NCI-H2171 (cell line): ENCODE data around the gene CCNJ.

Experiments used
- DNase-seq: peaks from one replicate; lab custom pipeline; 2025; lab: John Stamatoyannopoulos, UW

CCNJ gene

DNA sequence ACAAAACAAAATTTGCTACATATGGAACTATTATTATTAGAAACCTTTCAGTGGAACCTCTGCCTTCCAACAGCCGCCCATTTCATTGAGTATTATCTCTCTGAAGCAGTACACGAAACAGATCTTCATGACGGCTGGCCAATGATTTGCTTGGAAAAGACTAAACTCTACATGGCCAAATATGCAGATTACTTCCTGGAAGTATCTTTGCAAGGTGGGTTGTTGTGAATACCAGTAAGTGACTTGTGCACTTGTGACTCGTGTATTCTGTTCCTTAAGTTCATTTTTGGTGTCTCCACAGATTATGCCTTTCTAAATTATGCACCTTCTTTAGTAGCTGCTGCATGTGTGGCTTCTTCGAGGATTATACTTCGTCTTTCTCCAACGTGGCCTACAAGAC, 13.4 kb downstream of the CCNJ start:
- DNase-seq, result no peak

DNA sequence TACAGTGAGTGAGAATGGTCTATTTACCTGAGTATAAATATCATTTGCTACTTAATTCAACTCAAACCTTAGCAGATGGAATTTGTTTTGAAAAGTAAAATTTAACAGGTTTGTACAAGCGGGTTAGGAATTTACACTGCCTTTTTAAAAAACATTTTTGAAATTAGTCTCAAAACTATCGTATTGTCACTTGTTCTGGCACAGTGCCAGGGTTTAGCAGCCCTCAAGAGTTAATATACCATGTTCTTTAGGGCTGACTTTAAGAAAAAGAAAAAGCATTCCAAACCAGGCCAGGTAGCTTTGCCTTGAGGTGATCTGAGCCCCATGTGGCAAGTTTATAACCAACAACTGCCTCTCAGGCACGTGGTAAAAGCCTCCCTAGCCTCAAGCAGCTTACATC, 17.8 kb downstream of the CCNJ start:
- no peak for DNase-seq

DNA sequence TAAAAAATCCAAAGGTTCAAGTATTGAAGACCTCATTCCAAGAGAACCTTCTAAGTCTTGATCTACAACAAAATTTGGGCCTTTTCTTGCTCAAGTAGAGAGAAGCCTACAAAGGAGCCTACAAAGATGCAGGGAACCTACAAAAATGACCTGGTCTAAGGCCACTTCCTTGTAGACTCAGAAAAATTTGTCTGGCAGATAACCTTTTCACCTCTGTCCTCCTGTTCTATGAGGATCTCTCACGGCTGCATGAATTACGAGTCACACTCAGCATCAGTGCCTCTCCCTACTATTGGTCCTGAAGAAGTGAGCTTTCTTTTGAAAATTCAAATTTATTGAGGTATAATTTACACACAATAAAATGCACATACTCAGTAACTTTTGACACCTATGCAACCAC, 29.3 kb downstream of the CCNJ start:
- DNase-seq, result no peak

DNA sequence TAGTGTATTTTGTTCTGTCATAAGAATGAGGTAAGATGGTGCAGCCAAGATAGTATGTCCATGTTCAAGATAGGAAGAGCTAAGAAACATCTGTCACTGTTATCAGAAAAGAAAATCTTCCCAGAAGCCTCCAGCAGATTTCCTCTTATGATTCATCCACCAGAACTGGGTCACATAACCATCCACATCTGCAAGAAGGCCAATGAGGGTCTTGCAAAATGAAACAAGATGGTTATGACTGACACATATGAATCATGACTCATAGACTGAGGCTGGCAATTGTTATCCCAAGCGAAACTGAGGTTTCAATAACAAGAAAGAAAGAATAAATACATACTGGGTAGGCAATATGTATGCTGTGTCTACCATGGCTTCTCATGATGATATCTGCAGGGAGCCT, 30.3 kb downstream of the CCNJ start:
- DNase-seq, result no peak

DNA sequence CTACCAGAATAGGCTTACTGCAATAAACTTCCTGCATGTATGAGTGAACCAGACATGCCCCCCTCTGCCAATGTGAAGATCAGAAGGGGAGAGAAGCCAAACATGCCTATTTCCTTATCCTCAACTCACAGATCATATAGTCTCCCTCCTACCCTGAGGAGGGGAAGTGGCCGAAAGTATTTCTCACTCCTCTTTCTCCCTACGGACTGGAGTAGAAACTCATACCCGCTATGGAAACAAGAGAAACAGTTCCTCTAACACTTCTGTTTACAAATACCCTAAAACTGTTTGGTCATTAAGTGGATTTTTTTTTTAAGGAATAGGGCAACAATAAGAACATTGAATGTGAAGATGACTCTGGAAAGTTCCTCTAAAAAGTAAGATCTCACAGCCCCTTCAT, 31.4 kb downstream of the CCNJ start:
- no peak for DNase-seq

DNA sequence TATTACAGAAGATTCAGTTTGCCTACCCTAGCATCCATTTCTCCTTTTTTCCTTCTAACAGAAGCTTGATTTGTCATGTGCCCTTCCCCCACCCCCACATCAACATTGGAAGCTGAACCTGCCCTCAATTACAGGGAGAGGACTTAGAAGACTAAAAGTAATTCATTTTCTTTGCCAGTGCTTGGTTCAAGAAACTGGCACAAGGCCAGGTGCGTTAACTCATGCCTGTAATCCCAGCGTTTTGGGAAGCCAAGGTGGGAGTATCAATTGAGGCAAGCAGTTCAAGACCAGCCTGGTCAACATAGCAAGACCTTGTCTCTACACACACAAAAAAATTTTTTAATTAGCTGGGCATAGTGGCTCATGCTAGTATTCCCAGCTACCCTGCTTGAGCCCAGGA, 32.6 kb downstream of the CCNJ start:
- no peak for DNase-seq

- no peak for DNase-seq
Observed at GRCh38 chr10:96077156-96077555, 33.8 kb downstream of the CCNJ start.

GRCh38 chr10:96082153-96082552, 38.8 kb downstream of the CCNJ start:
- no peak for DNase-seq

GRCh38 chr10:96082748-96083147, 39.4 kb downstream of the CCNJ start:
- no peak for DNase-seq

DNA sequence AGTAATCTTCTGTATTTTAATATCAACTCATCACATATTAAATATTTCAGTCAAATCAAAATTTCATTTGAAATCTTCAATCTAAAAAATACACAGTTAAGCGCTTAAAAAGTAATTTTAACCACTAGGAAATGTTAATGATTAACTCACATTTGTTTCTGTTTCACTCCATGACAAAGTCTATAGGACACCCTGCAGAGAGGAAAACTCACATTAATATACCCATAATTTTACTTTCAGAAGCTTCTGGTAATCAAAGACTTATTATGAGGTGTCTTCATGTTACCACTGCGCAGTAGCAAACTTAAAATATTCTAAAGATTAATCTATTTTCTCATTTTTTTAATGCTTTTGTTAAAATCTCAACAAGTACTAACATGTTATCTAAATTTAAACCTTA, 45.7 kb downstream of the CCNJ start:
- no peak for DNase-seq

DNA sequence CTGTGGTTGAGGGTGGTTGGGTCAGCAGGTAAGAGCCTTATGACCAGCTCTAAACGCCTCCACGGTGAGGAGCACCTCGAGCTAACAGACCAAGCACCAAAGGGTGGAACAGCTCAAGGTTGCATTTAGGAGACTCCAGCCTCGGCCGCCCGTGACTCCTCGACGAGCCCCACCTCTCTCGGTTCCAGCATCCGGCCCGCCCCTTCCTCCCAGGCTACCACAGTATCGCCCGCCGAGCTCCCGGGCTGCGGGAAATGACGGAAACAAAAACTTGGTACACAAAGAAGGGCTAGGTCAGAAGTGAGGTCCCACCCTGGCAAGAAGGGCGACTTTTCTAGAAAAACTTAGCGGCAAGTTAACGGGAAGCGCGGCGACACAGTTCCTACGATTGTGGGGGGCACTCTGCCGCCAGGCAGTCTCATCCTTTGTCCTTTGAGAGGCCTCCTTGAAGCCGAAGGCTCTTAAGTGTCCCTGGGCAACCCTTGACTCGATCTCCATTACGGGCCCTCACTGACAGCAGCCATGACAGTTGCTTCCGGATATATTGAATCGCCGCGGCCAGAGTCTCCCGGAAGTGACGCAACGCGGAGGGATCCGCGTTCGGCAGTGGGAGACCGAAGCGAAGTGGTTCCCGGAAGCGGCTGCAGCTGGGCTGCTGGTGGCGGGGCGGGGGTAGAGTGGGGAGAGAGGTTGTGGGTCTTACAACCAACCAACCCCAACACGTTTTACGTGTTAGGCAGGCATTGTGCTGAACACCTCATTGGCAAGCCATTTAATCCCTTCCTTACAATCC, 46.5 kb downstream of the CCNJ start:
- peak; percentile 79 for DNase-seq

GRCh38 chr10:96090463-96090800, 47.0 kb downstream of the CCNJ start:
- DNase-seq, result no peak

- no peak for DNase-seq
Observed at GRCh38 chr10:96092999-96093767, 49.8 kb downstream of the CCNJ start.

DNA sequence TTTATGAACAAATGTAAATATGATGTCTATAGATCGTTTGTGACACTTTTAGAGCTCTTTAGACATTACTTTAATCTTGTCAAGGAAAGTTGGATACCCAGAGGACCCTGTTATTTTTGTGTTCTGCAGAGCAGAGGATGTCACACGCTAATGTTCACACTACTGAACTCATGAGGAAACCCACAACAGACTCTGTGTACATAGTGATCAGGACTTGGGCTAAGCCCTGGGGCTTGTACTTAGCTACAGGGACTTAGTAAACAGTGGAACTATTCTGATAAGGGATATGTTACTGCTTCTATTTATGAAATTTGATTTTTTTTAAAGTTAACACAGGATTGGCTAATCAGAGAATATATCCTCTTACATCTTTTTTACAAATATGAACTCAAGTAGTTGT, 50.6 kb downstream of the CCNJ start:
- DNase-seq, result no peak

GRCh38 chr10:96096958-96097357, 53.6 kb downstream of the CCNJ start:
- no peak for DNase-seq

DNA sequence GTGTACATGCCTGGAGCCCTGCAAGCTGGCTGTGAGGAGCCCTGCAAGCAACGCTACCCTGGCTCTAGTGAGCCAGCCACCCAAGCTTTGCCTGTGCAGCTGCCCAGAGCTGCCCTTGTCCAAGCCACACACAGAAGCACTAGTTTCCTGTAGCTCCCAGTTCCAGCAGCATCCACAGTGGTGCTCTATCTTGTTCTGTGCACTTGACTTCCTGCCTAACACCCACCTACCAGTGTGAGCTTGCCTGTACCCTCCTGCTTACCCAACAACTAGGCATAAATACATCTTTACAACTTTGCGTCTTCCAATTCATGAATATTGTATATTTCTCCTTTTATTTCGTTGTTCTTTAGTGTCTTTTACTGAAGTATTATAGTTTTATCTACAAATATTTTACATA, 54.5 kb downstream of the CCNJ start:
- no peak for DNase-seq

DNA sequence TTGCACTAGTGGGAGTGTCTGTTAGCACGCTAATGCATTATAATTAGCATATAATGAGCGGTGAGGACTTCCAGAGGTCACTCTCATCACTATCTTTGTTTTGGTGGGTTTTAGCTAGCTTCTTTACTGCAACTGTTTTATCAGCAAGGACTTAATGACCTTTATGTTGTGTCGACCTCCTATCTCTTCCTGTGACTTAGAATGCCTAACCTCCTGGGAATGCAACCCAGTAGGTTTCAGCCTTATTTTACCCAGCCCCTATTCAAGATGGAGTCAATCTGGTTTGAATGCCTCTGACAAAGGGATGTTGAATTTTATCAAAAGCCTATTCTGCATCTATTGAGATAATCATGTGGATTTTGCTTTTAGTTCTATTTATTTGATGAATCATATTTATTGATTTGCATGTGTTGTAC, 64.2 kb downstream of the CCNJ start:
- no peak for DNase-seq
